ENCODE results near the gene UPK2. TPM values are rescaled to one million over a fixed set of nuclear protein-coding genes. Genes with fewer than 3 reads are reported as not detected.

UPK2 gene
- total and polyA plus RNA-seq, 2 donors (not counting 3 experiments of a cell fraction or from before 2014, with no cell fraction given): 0.11 TPM; not detected in 1

DNA sequence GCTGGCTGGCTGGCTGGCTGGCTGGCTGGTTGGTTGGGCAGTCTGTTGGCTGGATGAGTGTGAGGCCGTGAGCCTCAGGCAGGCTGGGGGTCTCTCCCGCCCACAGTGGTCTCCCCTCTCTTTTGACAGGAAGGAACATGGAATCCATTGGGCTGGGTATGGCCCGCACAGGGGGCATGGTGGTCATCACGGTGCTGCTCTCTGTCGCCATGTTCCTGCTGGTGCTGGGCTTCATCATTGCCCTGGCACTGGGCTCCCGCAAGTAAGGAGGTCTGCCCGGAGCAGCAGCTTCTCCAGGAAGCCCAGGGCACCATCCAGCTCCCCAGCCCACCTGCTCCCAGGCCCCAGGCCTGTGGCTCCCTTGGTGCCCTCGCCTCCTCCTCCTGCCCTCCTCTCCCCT lies 1.9 kb downstream of the UPK2 start:
- no peak for FAIRE-seq
- DNase-seq (ENCODE audit: low read depth, low spot score): no peak
- no peak for TF ChIP-seq MYC (IDR thresholded peaks at IDR 0.05; ENCODE audit: low read depth, low read length)
- TF ChIP-seq POLR2AphosphoS5 (IDR thresholded peaks at IDR 0.05; ENCODE audit: insufficient read depth, low read depth, low read length): no peak
- no peaks in the 10 kb centered on the region for H3K36me3 ChIP-seq (ENCODE audit: control insufficient read depth in 2 of 2, extremely low read depth in 1 of 2, insufficient read depth in 2 of 2, low read length in 2 of 2)
- CTCF ChIA-PET: interaction anchor here (1.1 to 2.8 kb wide), 9 partner anchors 9 to 298 kb away, joined by 3 to 45 read pairs (median 5); partner anchors contain the start of gene DDX6
- H3K79me2 ChIP-seq (ENCODE audit: control insufficient read depth, insufficient read depth, low read length): no peaks in the 10 kb centered on the region
- H3K9ac ChIP-seq (replicated peaks; ENCODE audit: extremely low read depth, insufficient read depth, low read length): no peak overlapping the region
- H4K20me1 ChIP-seq (replicated peaks; ENCODE audit: control insufficient read depth, extremely low read depth, insufficient read depth, low read length): no peaks in the 10 kb centered on the region
- POLR2A ChIA-PET: no interaction called here
- H3K27ac ChIP-seq (ENCODE audit: insufficient read depth, low read depth, low read length): no peak overlapping the region
- dilution Hi-C loops (cut with MboI; ENCODE audit: extremely low pct_ligation_motif_present, low sequenced_read_pairs) (no loop called here), intact Hi-C loops (cut with micrococcal nuclease) (no loop called here)
- H3K4me2 ChIP-seq (ENCODE audit: insufficient read depth, low read length): no peak overlapping the region
- H3K27me3 ChIP-seq (ENCODE audit: control insufficient read depth in 2 of 2, insufficient read depth in 2 of 2, low read length in 2 of 2): peaks cover 3 to 5% of the 10 kb centered on the region in 2 experiments
- H3K9me1 ChIP-seq (replicated peaks; ENCODE audit: control insufficient read depth, extremely low read depth, insufficient read depth, low read length): no peaks in the 10 kb centered on the region
- H3K4me1 ChIP-seq (ENCODE audit: control insufficient read depth, extremely low read depth, insufficient read depth, low read length): no peaks in the 10 kb centered on the region
- no peaks in the 10 kb centered on the region for H3K9me3 ChIP-seq (replicated peaks; ENCODE audit: control insufficient read depth, insufficient read depth, low read length)
- no TSS peak for BruUV-seq (replicated peaks)
- no peak overlapping the region for H2AFZ ChIP-seq (ENCODE audit: low read depth, low read length)
- no peak overlapping the region for H3K4me3 ChIP-seq (replicated peaks in 1 of 3; ENCODE audit: insufficient read depth in 1 of 3, low read depth in 1 of 3, low read length in 3 of 3)

- H3K27me3 ChIP-seq (ENCODE audit: control insufficient read depth in 2 of 2, insufficient read depth in 2 of 2, low read length in 2 of 2): peaks cover 0 to 5% of the 10 kb centered on the region in 2 experiments
- no peak overlapping the region for H3K4me3 ChIP-seq (replicated peaks in 1 of 3; ENCODE audit: insufficient read depth in 1 of 3, low read depth in 1 of 3, low read length in 3 of 3)
- dilution Hi-C loops (cut with MboI; ENCODE audit: extremely low pct_ligation_motif_present, low sequenced_read_pairs) (no loop called here), intact Hi-C loops (cut with micrococcal nuclease) (no loop called here)
- no peak overlapping the region for H3K4me2 ChIP-seq (ENCODE audit: insufficient read depth, low read length)
- ChIA-PET CTCF (interaction anchor here (1.2 to 2.6 kb wide), 2 partner anchors 295 to 299 kb away, joined by 3 to 8 read pairs; no protein-coding TSS in a partner anchor), POLR2A (no interaction called here)
- H3K79me2 ChIP-seq (ENCODE audit: control insufficient read depth, insufficient read depth, low read length): no peaks in the 10 kb centered on the region
- no peak overlapping the region for H3K27ac ChIP-seq (ENCODE audit: insufficient read depth, low read depth, low read length)
- H4K20me1 ChIP-seq (replicated peaks; ENCODE audit: control insufficient read depth, extremely low read depth, insufficient read depth, low read length): no peaks in the 10 kb centered on the region
- BruUV-seq (replicated peaks): no TSS peak
- FAIRE-seq (no peak), DNase-seq (ENCODE audit: low read depth, low spot score) (no peak)
- H2AFZ ChIP-seq (ENCODE audit: low read depth, low read length): no peak overlapping the region
- H3K4me1 ChIP-seq (ENCODE audit: control insufficient read depth, extremely low read depth, insufficient read depth, low read length): no peaks in the 10 kb centered on the region
- no peaks in the 10 kb centered on the region for H3K9me1 ChIP-seq (replicated peaks; ENCODE audit: control insufficient read depth, extremely low read depth, insufficient read depth, low read length)
- TF ChIP-seq GATA2 (IDR thresholded peaks at IDR 0.05; ENCODE audit: insufficient read depth, insufficient read length, low read depth, low read length): no peak
- TF ChIP-seq FOS (IDR thresholded peaks at IDR 0.05; ENCODE audit: borderline replicate concordance, insufficient read depth, low read length): no peak
- H3K9me3 ChIP-seq (replicated peaks; ENCODE audit: control insufficient read depth, insufficient read depth, low read length): no peaks in the 10 kb centered on the region
- H3K9ac ChIP-seq (replicated peaks; ENCODE audit: extremely low read depth, insufficient read depth, low read length): no peak overlapping the region
- no peaks in the 10 kb centered on the region for H3K36me3 ChIP-seq (ENCODE audit: control insufficient read depth in 2 of 2, extremely low read depth in 1 of 2, insufficient read depth in 2 of 2, low read length in 2 of 2)
These were observed 2.5 kb downstream of the UPK2 start for GRCh38 chr11:118958577-118958976.
